ENCODE data around the gene PNPO.
A peak's percentile ranks its signal among the peaks of the same experiment; 100 is the strongest.
"Not testable (repeated sequence)": the region's sequence is repeated elsewhere in the genome, so short reads cannot be mapped to it uniquely, and the experiment has no call there.

The PNPO gene

DNA sequence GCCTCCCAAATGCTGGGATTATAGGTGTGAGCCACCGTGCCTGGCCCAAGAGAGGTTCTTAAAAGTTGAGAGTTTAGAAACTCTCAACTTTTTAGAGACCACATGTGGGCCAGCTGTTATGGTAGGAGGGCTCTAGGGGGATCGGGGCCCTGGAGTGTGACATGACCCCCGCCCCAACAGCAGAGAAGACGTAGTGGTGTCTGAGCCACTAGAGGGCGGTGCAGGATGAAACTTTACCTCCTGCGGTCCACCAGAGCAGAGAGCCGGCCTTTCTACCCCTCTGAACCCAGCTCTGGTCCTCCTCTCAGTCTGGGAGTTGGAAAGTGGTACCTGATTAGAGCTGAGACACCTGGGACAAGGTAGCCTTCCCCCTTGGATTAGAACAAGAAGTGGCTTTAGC is 37.0 kb downstream of the PNPO start:
- peak; percentile 56 for DNase-seq

DNA sequence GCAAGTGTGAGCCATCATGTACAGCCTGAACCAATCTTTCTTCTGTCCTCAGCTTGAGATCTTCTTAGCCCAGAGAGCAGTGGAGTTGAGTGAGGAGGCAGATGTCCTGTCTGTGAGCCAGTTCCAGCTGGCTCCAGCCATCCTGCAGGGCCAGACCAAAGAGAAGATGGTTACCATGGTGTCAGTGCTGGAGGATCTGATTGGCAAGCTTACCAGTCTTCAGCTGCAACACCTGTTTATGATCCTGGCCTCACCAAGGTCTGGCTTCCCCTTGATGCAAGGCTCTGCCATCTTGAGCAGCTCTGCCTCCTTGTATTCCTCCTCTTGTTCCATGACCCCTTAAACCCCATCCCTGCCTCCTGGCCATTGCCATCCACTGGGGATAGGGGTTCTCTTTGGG is 39.2 kb downstream of the PNPO start:
- no peak for DNase-seq

DNA sequence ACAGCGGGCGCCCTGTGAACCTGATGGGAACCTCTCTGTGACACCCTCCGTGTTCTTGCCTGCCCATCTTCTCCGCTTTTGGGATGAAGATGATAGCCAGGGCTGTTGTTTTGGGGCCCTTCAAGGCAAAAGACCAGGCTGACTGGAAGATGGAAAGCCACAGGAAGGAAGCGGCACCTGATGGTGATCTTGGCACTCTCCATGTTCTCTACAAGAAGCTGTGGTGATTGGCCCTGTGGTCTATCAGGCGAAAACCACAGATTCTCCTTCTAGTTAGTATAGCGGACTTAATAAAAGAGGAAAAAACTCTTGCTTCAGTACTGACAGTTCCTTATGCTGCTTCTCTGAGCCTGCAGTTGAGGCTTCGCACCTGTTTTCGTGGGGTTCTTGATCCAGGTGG is 40.1 kb downstream of the PNPO start:
- no peak for DNase-seq

DNA sequence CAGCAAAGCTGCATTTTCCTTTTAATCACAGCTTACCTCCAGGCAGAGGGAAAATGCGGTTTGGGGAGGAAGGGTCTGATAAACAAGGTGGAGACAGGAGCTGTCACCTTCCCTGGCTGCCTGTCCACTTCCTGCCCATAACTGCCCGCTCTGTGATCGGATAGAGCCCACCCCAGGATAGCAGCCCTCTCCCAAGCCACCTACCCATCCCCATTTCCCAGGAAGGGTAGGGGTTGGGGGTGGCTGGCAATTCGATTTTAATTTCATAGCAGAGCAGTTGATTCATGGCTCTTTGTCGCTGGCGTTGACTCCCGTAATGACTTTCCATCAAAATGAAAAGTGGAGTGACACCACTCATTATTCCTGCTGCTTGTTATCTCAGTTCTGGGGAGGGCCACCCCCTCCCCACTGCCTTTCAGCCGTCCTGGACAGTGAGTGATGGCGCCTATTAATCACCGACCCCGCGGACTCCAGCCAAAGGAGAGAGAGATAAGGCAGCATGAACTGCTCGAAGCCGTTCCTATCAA is 40.8 kb downstream of the PNPO start:
- no peak for DNase-seq

DNA sequence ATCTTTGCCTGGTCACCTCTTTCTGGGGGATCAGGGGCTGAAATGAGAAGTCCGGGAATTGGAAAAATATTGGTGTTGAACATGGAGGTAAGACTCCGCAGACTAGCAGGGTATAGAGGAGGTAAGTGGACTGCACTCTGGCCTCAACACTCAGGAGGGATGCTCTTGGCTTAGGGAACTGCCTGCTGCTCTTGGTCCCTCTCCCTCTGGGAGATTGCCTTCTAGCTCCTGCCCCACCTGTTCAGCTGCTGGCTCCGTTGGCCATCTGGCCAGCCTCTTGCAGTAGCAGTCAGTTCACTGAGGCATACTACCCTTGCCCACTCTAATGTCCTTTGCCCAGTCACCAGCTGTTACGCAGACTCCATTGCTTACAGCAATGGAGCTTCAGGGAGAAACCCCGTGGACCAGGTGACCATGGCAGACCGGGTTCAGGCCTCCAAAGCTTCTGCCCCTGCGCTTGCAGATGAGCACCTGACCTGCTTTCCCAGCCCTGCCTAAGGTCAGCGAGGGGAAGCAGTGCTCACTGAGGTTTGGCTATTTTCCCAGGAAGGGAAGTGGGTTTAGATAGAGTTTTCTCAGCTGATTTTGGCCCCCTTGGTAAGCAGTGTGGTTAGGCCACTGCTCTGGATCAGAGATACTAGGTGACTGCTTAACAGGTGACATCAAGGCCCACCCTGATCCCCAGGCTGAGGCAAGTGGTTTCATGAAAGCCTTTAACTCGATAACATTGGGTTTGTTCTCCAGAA is 41.4 kb downstream of the PNPO start:
- DNase-seq: no peak

DNA sequence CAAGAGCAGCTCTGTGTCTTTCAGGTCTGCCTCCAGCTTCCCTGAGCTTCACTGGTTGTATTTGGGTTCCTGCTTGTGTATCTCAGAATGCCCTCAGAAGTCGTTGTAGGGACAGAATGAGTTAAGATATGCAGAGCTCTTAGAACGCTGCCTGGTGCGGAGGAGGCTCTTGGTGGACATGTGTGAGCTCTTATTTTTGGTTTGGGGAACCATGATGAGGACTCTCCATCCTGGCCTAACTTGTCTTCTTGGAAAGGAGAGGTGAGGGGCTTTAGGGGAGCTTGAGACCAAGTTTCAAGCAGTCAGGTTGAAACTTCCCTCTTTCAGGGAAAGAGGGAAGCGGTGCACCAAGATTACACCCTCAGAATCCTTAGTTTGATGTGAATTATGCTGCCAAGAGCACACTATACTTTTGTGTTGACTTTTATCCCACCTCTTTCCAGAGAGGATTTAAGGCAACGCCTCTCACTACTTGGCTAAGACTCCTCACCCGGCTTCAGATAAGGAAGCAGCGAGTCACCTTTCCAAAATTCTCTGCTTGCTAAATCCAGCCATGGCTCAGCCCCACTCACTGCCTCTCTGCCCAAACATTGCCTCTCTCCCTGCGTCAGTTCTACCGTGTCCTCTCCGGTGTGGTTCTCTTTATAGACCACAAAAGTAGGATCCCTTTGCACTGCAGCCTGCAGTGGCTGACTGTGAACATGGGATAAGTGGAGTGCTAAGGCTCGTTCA is 42.3 kb downstream of the PNPO start:
- DNase-seq: no peak

DNA sequence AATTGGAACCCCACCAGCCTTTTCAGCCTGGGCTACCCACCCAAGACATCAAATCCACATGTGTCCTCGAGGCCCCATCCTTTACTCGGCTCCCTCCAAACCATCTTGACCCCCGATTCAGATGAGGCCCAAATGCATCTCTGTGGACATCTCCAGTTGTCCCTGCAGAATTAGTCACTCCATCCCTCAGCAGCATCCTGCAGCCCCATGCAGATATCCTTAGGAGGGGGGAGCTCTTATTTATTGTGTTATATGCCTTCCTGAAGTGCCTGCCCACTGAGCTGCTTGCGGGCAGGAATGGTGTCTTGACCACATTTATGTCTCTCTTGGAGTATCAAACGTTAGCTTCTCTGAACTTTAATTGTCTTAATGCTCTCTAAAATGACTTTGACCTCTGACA is 45.1 kb downstream of the PNPO start:
- DNase-seq: no peak

DNA sequence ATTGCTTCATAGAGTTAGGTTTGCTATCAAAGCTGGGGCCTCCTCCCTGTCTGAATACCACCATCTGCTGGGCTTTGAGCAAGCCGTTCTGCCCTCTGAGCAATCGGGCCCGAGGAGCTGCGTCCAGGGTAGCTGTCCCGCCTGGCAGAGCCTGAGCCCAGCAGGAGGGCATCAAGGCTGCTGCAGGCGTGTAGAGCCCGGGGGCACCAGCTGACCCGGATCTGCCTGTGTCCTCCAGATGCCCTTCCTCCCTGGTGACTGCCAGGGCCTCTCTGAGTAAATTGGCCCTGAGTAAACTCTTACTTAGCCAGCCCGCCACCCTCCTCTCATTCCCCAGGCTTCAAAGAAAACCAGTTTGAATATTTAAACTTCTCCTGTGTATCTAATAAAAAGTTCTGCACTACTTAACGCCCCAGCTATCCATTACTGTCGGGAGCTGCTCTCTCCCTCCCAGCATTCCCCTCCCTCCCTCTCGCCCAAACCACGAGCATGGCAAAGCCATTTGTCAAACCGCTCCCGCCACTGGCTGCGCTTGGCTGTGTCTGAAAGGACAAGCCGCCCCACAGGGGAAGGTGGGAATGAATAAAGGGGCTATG is 46.0 kb downstream of the PNPO start:
- peak; percentile 27 for DNase-seq

DNA sequence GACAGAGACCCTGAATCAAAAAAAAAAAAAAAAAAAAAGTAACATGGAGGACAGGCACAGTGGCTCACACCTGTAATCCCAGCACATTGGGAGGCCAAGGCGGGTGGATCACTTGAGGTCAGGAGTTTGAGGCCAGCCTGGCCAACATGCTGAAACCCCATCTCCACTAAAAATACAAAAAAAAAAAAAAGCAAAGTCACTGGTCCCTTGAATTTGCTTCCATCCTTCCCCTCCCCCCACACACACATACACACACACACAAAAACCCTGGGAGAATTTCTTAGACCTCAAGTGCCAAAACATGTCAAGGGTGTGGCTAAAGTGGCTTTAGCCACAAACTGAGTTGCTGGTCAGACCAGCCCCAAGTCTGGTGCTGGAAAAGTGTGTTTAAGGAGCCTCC is 47.1 kb downstream of the PNPO start:
- not testable (repeated sequence) for DNase-seq

DNA sequence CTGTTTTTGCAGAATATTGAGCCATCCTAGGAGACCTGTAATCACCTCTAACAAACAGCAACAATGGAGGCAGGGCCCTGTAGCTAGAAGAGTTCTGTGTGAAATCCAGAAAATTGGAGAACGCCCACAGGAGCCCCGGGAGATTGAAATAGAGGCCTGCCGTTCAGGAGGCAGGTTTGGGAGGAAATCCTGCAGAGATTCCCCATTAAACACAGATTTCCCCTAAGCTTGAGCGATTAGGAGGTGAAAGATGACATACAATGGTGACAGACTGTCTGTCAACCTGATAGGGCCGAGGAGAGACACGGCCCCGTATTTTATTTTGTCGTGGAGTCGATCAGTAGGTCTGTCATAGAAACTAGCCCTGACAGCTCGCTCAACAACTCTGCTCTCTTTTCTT is 47.8 kb downstream of the PNPO start:
- DNase-seq: no peak

DNA sequence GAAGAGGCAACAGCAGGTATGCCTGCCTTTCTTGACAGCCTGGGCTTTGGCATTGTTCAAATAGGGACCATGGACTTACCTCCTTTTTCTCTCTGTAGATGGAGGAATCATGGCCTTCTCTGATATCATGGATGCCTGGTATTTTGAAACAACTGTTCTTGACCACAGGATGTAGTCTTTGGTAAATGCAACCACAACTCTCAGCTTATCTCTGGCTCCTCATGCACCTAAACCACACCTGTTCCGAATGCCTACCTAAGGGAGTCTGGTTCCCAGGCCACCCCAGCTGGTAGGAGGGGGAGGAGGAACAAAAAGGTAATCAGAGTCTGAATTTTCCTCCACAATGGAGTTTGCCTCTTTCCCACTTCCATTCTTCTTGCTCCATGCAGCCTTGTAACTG is 48.3 kb downstream of the PNPO start:
- no peak for DNase-seq

DNA sequence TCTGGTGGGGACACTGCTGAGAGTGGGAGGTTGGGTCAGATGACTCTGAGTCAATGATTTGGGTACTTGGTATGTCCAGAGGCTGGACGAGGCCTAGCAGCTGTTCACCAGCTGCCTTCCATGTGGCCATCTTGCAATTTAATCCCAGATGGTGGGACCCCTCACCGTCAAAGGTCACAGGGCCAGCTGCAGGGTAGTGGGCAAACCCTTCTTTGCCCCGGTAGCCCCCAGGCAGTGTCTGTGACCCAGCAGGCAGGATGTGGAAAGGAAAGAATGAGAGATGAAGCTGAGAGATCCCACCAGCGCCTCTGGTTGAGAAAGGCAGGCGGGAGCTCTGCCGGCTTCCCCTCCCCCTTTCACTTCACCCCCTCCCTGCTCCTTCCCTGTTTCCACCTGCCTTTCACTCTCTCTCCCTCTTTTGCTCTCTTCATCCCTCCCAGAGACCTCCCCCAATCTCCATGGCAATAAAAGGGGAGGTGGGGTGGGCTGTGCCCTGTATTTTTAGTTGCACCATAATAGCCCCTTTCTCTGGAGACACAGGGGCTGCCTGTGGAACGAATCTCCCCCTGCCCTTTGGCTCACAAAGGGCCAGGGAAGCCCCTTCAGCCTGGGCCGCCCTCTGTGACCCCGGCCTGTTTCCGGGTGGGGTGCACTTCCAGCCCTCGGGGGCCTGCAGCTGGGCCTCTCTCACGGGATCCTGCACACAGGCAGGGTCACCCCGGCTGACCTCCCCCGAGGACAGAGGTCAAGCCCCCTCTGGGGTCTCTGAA is 49.8 kb downstream of the PNPO start:
- no peak for DNase-seq

DNA sequence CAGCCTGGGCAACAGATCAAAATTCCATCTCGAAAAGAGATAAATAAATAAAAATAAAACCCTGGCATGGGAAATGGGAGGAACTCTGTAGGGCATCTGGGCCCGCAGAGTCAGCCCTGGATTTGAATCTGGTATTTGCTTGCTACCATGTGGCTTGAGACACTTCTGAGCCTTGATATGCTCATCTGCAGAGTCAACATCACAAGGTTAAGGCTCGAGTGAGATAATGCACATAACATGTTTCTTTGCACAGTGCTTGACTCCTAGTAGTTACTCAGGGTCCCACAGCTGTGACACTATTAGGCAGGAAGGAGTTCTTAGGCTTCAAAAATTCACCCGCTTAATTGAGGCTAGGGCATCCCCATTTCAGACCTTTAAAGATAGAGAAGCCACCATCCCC is 50.8 kb downstream of the PNPO start:
- DNase-seq: no peak

DNA sequence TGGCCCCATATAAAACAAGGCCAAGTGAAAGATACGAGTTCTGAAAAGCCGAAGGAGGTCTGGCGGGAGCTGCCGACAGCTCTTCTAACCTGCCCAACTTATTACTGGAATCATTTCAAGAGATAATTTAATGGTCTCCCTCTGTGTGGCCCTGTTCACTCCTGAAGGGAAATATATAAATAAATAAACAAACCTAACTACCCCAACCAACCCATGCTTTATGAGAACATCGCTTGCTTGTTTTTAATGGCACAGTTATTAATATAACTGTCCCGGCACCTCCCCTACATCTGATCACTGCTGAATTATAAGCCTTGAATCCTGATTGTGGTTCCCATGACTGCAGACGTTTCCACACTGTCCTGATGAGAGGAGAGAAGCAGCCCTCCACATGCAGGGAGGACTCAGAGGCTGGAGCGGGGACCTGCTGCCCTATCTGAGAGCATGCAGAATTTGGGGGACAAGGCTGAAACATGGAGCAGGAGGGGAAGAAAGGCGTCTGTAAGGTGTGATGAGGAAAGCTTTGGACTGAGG is 51.7 kb downstream of the PNPO start:
- no peak for DNase-seq

DNA sequence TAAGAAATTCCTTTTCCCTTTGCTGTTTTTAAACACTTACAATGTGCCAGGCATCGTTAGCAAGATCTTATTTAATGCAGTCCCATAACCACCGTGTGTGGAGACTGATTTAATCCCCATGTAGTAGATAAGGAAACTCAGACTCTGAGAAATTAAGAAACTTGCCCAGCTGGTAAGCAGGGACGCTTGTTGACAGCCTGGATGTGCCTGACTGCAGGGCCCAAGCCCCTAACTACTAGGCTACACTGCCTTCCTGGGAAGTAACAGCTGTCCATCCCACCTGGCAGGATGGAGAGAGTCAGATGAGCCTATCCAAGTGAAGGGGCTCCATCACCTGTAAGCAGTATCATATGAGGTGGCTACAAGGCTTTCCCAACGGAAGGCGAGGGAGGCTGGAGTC is 52.6 kb downstream of the PNPO start:
- no peak for DNase-seq

DNA sequence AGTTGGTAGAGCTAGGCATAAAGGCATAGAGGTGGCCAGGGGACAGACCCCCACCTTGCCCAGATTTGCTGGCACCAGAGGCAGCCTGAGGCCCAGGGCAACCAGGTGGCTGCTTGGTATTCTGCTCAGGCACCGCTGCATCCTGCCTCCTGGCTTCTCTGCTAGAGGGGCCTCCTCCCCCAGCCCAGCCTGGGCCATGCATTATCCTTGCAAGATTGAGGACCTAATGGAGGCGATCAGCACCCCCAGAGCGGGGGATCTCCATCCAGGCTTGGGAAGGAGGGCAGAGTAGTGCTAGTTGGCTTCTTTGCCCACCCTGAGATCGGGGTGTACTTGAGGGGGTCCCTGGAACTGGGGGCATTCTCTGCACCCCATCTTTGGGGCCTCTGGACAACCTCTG is 53.4 kb downstream of the PNPO start:
- DNase-seq: no peak

DNA sequence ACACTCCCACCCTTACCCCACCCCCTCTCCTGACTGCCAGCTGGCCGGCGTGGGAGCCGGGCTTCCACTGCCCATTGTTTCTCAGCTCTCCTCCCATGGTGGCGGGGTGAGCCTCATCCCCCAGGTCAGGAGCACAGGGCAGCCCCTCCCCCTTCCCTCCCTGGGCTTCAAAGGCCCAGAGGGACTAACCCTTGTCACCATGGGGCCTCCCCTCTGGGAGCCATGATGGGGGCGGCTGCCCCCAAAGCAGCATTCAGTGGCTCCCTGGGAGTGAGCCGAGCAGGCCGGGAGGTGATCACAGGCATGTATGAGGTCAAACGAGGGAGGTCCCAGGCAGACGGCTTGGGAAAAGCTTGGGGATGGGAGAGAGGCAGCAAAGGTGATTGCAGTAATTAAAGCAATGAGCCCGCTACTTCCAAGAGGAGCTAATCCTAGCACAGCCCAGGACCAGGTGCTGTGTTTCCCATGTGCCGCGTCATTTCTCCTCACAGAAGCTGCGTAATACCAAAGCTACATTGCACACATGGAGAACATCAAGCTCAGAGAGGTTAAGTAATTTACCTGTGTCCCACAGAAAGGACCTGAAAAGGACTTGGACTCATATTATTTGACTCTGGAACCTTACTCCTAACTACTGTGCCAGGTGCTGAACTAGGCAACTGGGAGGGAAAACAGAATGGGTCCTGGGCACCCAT is 54.0 kb downstream of the PNPO start:
- DNase-seq: no peak

DNA sequence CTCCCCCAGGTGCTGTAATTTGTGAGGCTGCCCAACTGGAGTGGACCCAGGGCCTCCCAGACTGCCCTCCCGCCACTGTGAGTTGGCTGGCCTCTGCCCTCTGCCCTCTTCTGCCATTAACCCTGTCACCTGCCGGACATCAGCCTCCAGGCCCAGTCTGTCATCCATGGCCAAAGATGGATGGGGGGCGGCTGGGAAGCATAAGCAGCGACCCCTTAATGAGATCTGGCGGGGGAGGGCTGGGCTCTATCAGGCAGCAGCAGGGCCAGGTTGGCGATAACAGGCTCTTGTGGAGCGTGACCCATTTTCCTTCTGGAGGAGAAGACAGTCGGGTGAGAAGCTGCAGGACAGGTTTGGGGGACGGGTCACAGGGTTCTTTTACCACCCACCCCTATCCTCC is 54.8 kb downstream of the PNPO start:
- no peak for DNase-seq

DNA sequence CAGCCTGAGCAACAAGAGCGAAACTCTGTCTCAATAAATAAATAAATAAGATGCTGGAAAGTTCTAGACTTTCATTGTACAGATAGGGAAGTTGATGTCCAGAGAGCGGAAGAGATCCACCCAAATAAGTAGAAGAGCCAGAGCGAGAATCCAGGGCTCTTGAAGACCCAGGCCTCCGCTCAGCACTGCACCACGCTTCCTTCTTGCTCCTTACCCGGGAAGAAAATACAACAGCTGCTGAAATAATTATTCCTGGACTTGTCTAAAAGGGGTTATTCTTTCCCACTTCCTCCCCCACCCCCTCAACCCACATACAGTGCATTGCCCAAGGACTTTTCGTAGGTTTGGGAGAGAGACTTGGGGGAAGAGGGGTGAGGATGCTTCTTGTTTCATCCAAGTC is 56.2 kb downstream of the PNPO start:
- no peak for DNase-seq

DNA sequence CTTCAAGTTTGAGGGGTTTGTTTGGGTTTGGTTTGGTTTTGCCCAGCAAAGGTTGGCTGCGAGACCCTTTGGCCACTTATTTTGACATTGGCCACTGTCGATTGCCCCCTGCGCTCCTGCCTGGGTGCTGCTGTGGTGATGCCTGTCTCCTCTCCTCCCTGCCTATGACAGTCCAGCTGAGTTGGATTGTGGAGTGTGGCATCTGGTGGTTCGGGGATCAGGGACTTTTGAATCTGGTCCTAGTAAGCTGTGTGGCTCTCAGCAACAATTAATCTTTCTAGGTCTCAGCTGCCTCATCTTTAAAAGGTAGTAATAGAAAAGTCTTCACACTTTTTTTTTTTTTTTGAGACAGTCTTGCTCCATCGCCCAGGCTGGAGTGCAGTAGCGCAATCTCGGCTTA is 56.7 kb downstream of the PNPO start:
- DNase-seq: no peak
